GM23338 (cell line): ENCODE results near the gene TENM3. TPM values are rescaled to one million over a fixed set of nuclear protein-coding genes. Genes with fewer than 3 reads are reported as not detected.

Experiments
- ATAC-seq: fragments of 200-7000 bp; cut with Tn5 transposase; 3 replicates; pipeline ENCODE4 v1.9.1; 2020
- DNase-seq: peaks from one replicate; pipeline ENCODE4 v3.0.0-alpha.2; 2015; ENCODE audit warnings: low spot score
- H2AFZ ChIP-seq: fragments of 200-600 bp; sonication (generic); 2 replicates; pipeline ENCODE4 v1.8.0; 2016; ENCODE audit warnings: antibody characterized with exemption, mild to moderate bottlenecking, moderate library complexity
- H3F3A ChIP-seq: fragments of 200-600 bp; sonication (generic); replicated peaks from 2 replicates; pipeline ENCODE4 v1.8.0; 2017; ENCODE audit warnings: antibody characterized with exemption, mixed run types, low read depth
- H3K27ac ChIP-seq: fragments of 200-600 bp; sonication (generic); 2 replicates; pipeline ENCODE4 v1.6.1; 2016; ENCODE audit warnings: low read depth
- H3K27me3 ChIP-seq: fragments of 200-600 bp; sonication (generic); 2 replicates; pipeline ENCODE4 v1.8.0; 2016; ENCODE audit warnings: mild to moderate bottlenecking, mixed run types, moderate library complexity; ENCODE audit not compliant: insufficient read depth
- H3K36me3 ChIP-seq: fragments of 200-600 bp; sonication (generic); 2 replicates; pipeline ENCODE4 v1.8.0; 2016; ENCODE audit warnings: mild to moderate bottlenecking; ENCODE audit not compliant: insufficient read depth
- H3K4me1 ChIP-seq: fragments of 200-600 bp; sonication (generic); 2 replicates; pipeline ENCODE4 v1.8.0; 2016; ENCODE audit warnings: mild to moderate bottlenecking, moderate library complexity; ENCODE audit not compliant: insufficient read depth
- H3K4me2 ChIP-seq: fragments of 200-600 bp; sonication (generic); 2 replicates; pipeline ENCODE4 v1.7.1; 2017; ENCODE audit warnings: mixed run types
- H3K4me3 ChIP-seq: fragments of 200-600 bp; sonication (generic); 2 replicates; pipeline ENCODE4 v1.6.1; 2016; ENCODE audit warnings: mixed run types
- H3K79me2 ChIP-seq: fragments of 200-600 bp; sonication (generic); replicated peaks from 2 replicates; pipeline ENCODE4 v1.8.0; 2017; ENCODE audit warnings: mild to moderate bottlenecking; ENCODE audit not compliant: insufficient read depth
- H3K9me2 ChIP-seq: fragments of 200-600 bp; sonication (generic); 2 replicates; pipeline ENCODE4 v1.8.0; 2017; ENCODE audit not compliant: insufficient read depth
- H4K20me1 ChIP-seq: fragments of 200-600 bp; sonication (generic); replicated peaks from 2 replicates; pipeline ENCODE4 v1.8.0; 2017; ENCODE audit warnings: mild to moderate bottlenecking; ENCODE audit not compliant: insufficient read depth
- H3K27ac Mint-ChIP-seq: 2 replicates; pipeline ENCODE4 v1.8.0; 2020; ENCODE audit warnings: inconsistent platforms, mild to moderate bottlenecking, moderate library complexity, mixed read lengths
- H3K27me3 Mint-ChIP-seq: 3 replicates; pipeline ENCODE4 v1.8.0; 2022; ENCODE audit warnings: low read depth, mild to moderate bottlenecking, moderate library complexity, mixed read lengths, inconsistent platforms; ENCODE audit not compliant: insufficient read depth, poor library complexity
- H3K36me3 Mint-ChIP-seq: 3 replicates; pipeline ENCODE4 v1.8.0; 2021; ENCODE audit warnings: low read depth, mild to moderate bottlenecking, inconsistent platforms, moderate library complexity, mixed read lengths
- H3K4me1 Mint-ChIP-seq: 3 replicates; pipeline ENCODE4 v1.8.0; 2020; ENCODE audit warnings: mild to moderate bottlenecking, inconsistent platforms, mixed read lengths
- H3K4me3 Mint-ChIP-seq: 3 replicates; pipeline ENCODE4 v1.8.0; 2021; ENCODE audit warnings: moderate library complexity, mild to moderate bottlenecking, inconsistent platforms, mixed read lengths
- H3K9me3 Mint-ChIP-seq: 3 replicates; pipeline ENCODE4 v1.8.0; 2020; ENCODE audit warnings: moderate library complexity, mild to moderate bottlenecking, inconsistent platforms, mixed read lengths
- CREB1 ChIP-seq: fragments of 250-450 bp; sonication (Bioruptor Pico); IDR thresholded peaks from 2 replicates; pipeline ENCODE4 v1.5.0; 2020; ENCODE audit warnings: low read depth, mild to moderate bottlenecking, moderate library complexity
- CTCF ChIP-seq, 2 experiments: fragments of 200-600 bp in 1 of 2; sonication (generic) in 1 of 2; conservative IDR thresholded peaks; 2 replicates each; pipeline versions ENCODE4 v1.5.1 to v1.6.1; 2016 to 2017; ENCODE audit warnings: antibody characterized with exemption in 2 of 2, low read depth in 2 of 2, mild to moderate bottlenecking in 2 of 2, moderate library complexity in 1 of 2
- ETS1 ChIP-seq: IDR thresholded peaks from 2 replicates; pipeline ENCODE4 v1.6.1; 2016; ENCODE audit warnings: antibody characterized with exemption
- EZH2 ChIP-seq: fragments of 200-600 bp; sonication (generic); IDR thresholded peaks from one replicate; pipeline ENCODE4 v1.8.0; 2017; ENCODE audit warnings: antibody characterized with exemption, mild to moderate bottlenecking, low read depth; ENCODE audit not compliant: unreplicated experiment
- EZH2phosphoT487 ChIP-seq: fragments of 200-600 bp; sonication (generic); IDR thresholded peaks from one replicate; pipeline ENCODE4 v1.8.1; 2018; ENCODE audit warnings: antibody characterized with exemption; ENCODE audit not compliant: unreplicated experiment
- JUNB ChIP-seq: IDR thresholded peaks from one replicate; pipeline ENCODE4 v1.6.1; 2016; ENCODE audit warnings: antibody characterized with exemption; ENCODE audit not compliant: unreplicated experiment
- STAT1 ChIP-seq: IDR thresholded peaks from one replicate; pipeline ENCODE4 v1.6.1; 2016; ENCODE audit warnings: antibody characterized with exemption; ENCODE audit not compliant: unreplicated experiment
- ZNF462 ChIP-seq: fragments of 250-450 bp; sonication (Bioruptor Pico); IDR thresholded peaks from 2 replicates; pipeline ENCODE4 v1.5.0; 2020; ENCODE audit warnings: mild to moderate bottlenecking, moderate library complexity
- polyA plus RNA-seq: library from polyadenylated mRNA; unstranded; fragments of >200 nt; fragmentation: Nextera tagmentation; extraction: Ambion mirVana; gene quantifications from 2 replicates; pipeline ENCODE4 v1.2.1, GENCODE V29; 2016
- total RNA-seq: library from RNA; depleted of rRNA; stranded (reverse); fragments of >200 nt; shearing (Covaris generic); gene quantifications from 2 replicates; pipeline ENCODE4 v1.2.3, GENCODE V29; 2014

TENM3 gene
- total and polyA plus RNA-seq, 2 experiments from 2014 or later: 22.2 to 128 TPM

GRCh38 chr4:182593864-182594263, 350.7 kb downstream of the TENM3 start (continued):
- TF ChIP-seq CTCF (conservative IDR thresholded peaks at IDR 0.05; ENCODE audit: low read depth in 2 of 2): no peak
- TF ChIP-seq CREB1: no peak

- no peak overlapping the region for H3K27ac ChIP-seq
- no peaks in the 10 kb centered on the region; the same call in 1 of the 2 replicates for H4K20me1 ChIP-seq
- Mint-ChIP-seq H3K27ac (no peak overlapping the region), H3K9me3 (no peaks in the 10 kb centered on the region), H3K4me3 (no peak overlapping the region), H3K27me3 (no peaks in the 10 kb centered on the region), H3K36me3 (no peaks in the 10 kb centered on the region), H3K4me1 (peaks cover 10% of the 10 kb centered on the region; the same call in 2 of the 3 replicates)
- ATAC-seq: no peak
- no peaks in the 10 kb centered on the region for H3K9me2 ChIP-seq
- TF ChIP-seq ETS1: no peak
- no peak for TF ChIP-seq EZH2phosphoT487
- TF ChIP-seq EZH2: no peak
- no peaks in the 10 kb centered on the region for H3K4me1 ChIP-seq
- H3K4me3 ChIP-seq: no peak overlapping the region
- no peak overlapping the region for H2AFZ ChIP-seq
- H3K79me2 ChIP-seq: no peaks in the 10 kb centered on the region; the same call in 1 of the 2 replicates
- no peak for DNase-seq
- no peaks in the 10 kb centered on the region for H3K27me3 ChIP-seq
- no peaks in the 10 kb centered on the region for H3K36me3 ChIP-seq
- H3K4me2 ChIP-seq: no peak overlapping the region
- H3F3A ChIP-seq: no peaks in the 10 kb centered on the region
Observed at GRCh38 chr4:182600093-182600492, 356.9 kb downstream of the TENM3 start.

- H3K27ac ChIP-seq: no peak overlapping the region
- ATAC-seq (no peak), DNase-seq (no peak)
- no peaks in the 10 kb centered on the region for H3F3A ChIP-seq
- H3K27me3 ChIP-seq: no peaks in the 10 kb centered on the region
- H3K9me2 ChIP-seq: no peaks in the 10 kb centered on the region
- Mint-ChIP-seq H3K36me3 (no peaks in the 10 kb centered on the region), H3K9me3 (no peaks in the 10 kb centered on the region), H3K27me3 (no peaks in the 10 kb centered on the region), H3K4me3 (no peak overlapping the region), H3K4me1 (peaks cover 6% of the 10 kb centered on the region; the same call in 2 of the 3 replicates), H3K27ac (no peak overlapping the region)
- no peak overlapping the region for H3K4me3 ChIP-seq
- H3K36me3 ChIP-seq: no peaks in the 10 kb centered on the region
- no peak overlapping the region for H3K4me2 ChIP-seq
- H2AFZ ChIP-seq: no peak overlapping the region
- no peaks in the 10 kb centered on the region for H3K4me1 ChIP-seq
- H3K79me2 ChIP-seq: no peaks in the 10 kb centered on the region; the same call in 1 of the 2 replicates
- no peaks in the 10 kb centered on the region; the same call in 1 of the 2 replicates for H4K20me1 ChIP-seq
- TF ChIP-seq CTCF (conservative IDR thresholded peaks at IDR 0.05; ENCODE audit: low read depth in 2 of 2) (no peak), ZNF462 (CRISPR knock-in tag) (no peak), JUNB (no peak), STAT1 (no peak)
Observed at GRCh38 chr4:182600856-182601255, 357.7 kb downstream of the TENM3 start.
